CD4-positive, alpha-beta T cell (primary cell): ENCODE results near the gene SERPINI2. TPM values are rescaled to one million over a fixed set of nuclear protein-coding genes. Genes with fewer than 3 reads are reported as not detected.

Experiments used
- ATAC-seq: fragments of 200-7000 bp; cut with Tn5 transposase; one replicate; pipeline ENCODE4 v1.10.0; 2022; ENCODE audit warnings: mild to moderate bottlenecking; ENCODE audit not compliant: poor library complexity
- CTCF ChIA-PET: fragments of 350-600 bp; sonication (Branson Sonifier 250); formaldehyde crosslinking; loops from one replicate; lab custom pipeline; 2021; ENCODE audit warnings: antibody characterized with exemption, inconsistent platforms; lab: Charles Lee
- POLR2A ChIA-PET: fragments of 350-600 bp; sonication (Branson Sonifier 250); formaldehyde crosslinking; loops from one replicate; lab custom pipeline; 2021; ENCODE audit warnings: antibody characterized with exemption, inconsistent platforms; lab: Charles Lee
- DNase-seq, 14 experiments: peaks; one replicate each; pipeline ENCODE4 v3.0.0-alpha.2; 2013 to 2020; ENCODE audit warnings: mixed read lengths in 2 of 14
- H3K27ac ChIP-seq, 2 donors: one replicate each; pipeline versions ENCODE4 v1.5.1 to v1.7.0; 2013; ENCODE audit warnings: low read length in 2 of 2, low read depth in 1 of 2, mild to moderate bottlenecking in 1 of 2
- H3K27me3 ChIP-seq, 2 experiments: 1 replicate in 1 of 2; 2 replicates in 1 of 2; pipeline versions ENCODE4 v1.6.1 to v1.7.0; 2013; ENCODE audit warnings: low read length in 2 of 2, control low read depth in 1 of 2, mild to moderate bottlenecking in 1 of 2, moderate library complexity in 1 of 2; ENCODE audit not compliant: insufficient read depth in 2 of 2, control insufficient read depth in 1 of 2
- H3K36me3 ChIP-seq: one replicate; pipeline ENCODE4 v1.6.1; 2013; ENCODE audit warnings: low read length, control low read depth; ENCODE audit not compliant: insufficient read depth
- H3K4me1 ChIP-seq: one replicate; pipeline ENCODE4 v1.6.1; 2013; ENCODE audit warnings: low read length, control low read depth; ENCODE audit not compliant: insufficient read depth
- H3K4me3 ChIP-seq: one replicate; pipeline ENCODE4 v1.5.1; 2013; ENCODE audit warnings: mild to moderate bottlenecking, low read length, moderate library complexity
- H3K9me3 ChIP-seq, 2 experiments: 1 replicate in 1 of 2; 2 replicates in 1 of 2; pipeline versions ENCODE4 v1.6.1 to v1.7.0; 2013; ENCODE audit warnings: low read length in 2 of 2, mild to moderate bottlenecking in 2 of 2, control low read depth in 1 of 2, moderate library complexity in 1 of 2; ENCODE audit not compliant: control insufficient read depth in 1 of 2, insufficient read depth in 1 of 2
- H3K27ac Mint-ChIP-seq: one replicate; pipeline ENCODE4 v1.8.0; 2020; ENCODE audit warnings: mixed read lengths
- H3K27me3 Mint-ChIP-seq: one replicate; pipeline ENCODE4 v1.8.0; 2021; ENCODE audit warnings: mixed read lengths
- H3K36me3 Mint-ChIP-seq: one replicate; pipeline ENCODE4 v1.8.0; 2021; ENCODE audit warnings: low read depth, mixed read lengths
- H3K4me1 Mint-ChIP-seq: one replicate; pipeline ENCODE4 v1.8.0; 2021; ENCODE audit warnings: low read depth, mixed read lengths
- H3K4me3 Mint-ChIP-seq: one replicate; pipeline ENCODE4 v1.8.0; 2020; ENCODE audit warnings: mild to moderate bottlenecking, mixed read lengths
- H3K9me3 Mint-ChIP-seq: one replicate; pipeline ENCODE4 v1.8.0; 2020; ENCODE audit warnings: mixed read lengths
- CTCF ChIP-seq: fragments of 200-600 bp; IDR thresholded peaks from one replicate; pipeline ENCODE4 v1.8.0; 2022; ENCODE audit warnings: antibody characterized with exemption, mild to moderate bottlenecking
- intact Hi-C, 2 experiments: fragments of 100-400 bp; cut with DNase I in 1 of 2; cut with micrococcal nuclease in 1 of 2; formaldehyde crosslinking; loops; one replicate each; pipeline versions ENCODE4 v1.15.1 to v1.9.0; 2023 to 2025; cut with DNase I, micrococcal nuclease
- total RNA-seq, 174 experiments: library from RNA in 2 of 174; stranded (reverse) in 2 of 174; gene quantifications; one replicate each; pipeline ENCODE4 v1.2.3 and lab custom pipeline; 2021 to 2026

The SERPINI2 gene
- total RNA-seq, 2 experiments from 2014 or later, result not detected

GRCh38 chr3:167507954-167508353 is 34.1 kb upstream of the SERPINI2 start:
- no peaks in the 10 kb centered on the region for H3K36me3 ChIP-seq
- H3K27me3 Mint-ChIP-seq, result no peaks in the 10 kb centered on the region
- no peaks in the 10 kb centered on the region for H3K4me1 ChIP-seq
- ATAC-seq (no peak), DNase-seq (no peak)
- H3K4me1 Mint-ChIP-seq, result no peaks in the 10 kb centered on the region
- H3K36me3 Mint-ChIP-seq, result no peaks in the 10 kb centered on the region
- peaks cover 0 to 6% of the 10 kb centered on the region in 2 experiments for H3K9me3 ChIP-seq
- no peaks in the 10 kb centered on the region for H3K27me3 ChIP-seq
- intact Hi-C loops, result no loop called here
- ChIA-PET CTCF (no interaction called here), POLR2A (no interaction called here)
- no peak overlapping the region for H3K4me3 ChIP-seq
- no peak overlapping the region for H3K27ac ChIP-seq
- no peak overlapping the region for H3K27ac Mint-ChIP-seq
- no peak for TF ChIP-seq CTCF
- H3K4me3 Mint-ChIP-seq, result no peak overlapping the region
- H3K9me3 Mint-ChIP-seq, result no peaks in the 10 kb centered on the region

GRCh38 chr3:167502401-167502800 is 28.6 kb upstream of the SERPINI2 start:
- Histone ChIP-seq H3K9me3 (no peaks in the 10 kb centered on the region), H3K27me3 (no peaks in the 10 kb centered on the region), H3K4me1 (no peaks in the 10 kb centered on the region), H3K27ac (no peak overlapping the region), H3K4me3 (no peak overlapping the region), H3K36me3 (no peaks in the 10 kb centered on the region)
- CTCF ChIA-PET, result interaction anchor here (2.0 kb wide), 1 partner anchor 12 kb away, joined by 7 read pairs; no protein-coding TSS in a partner anchor
- no peaks in the 10 kb centered on the region for H3K9me3 Mint-ChIP-seq
- DNase-seq, result peak in 2 of 14 experiments; percentile 9
- no peak overlapping the region for H3K4me3 Mint-ChIP-seq
- no peaks in the 10 kb centered on the region for H3K36me3 Mint-ChIP-seq
- intact Hi-C loops, result no loop called here
- H3K4me1 Mint-ChIP-seq, result no peaks in the 10 kb centered on the region
- TF ChIP-seq CTCF, result no peak
- no peaks in the 10 kb centered on the region for H3K27me3 Mint-ChIP-seq
- H3K27ac Mint-ChIP-seq, result no peak overlapping the region
- POLR2A ChIA-PET, result no interaction called here
- ATAC-seq, result no peak

GRCh38 chr3:167501941-167502340 is 28.1 kb upstream of the SERPINI2 start:
- no peaks in the 10 kb centered on the region for H3K36me3 Mint-ChIP-seq
- POLR2A ChIA-PET, result no interaction called here
- Histone ChIP-seq H3K36me3 (no peaks in the 10 kb centered on the region), H3K9me3 (no peaks in the 10 kb centered on the region), H3K27me3 (no peaks in the 10 kb centered on the region), H3K27ac (no peak overlapping the region), H3K4me1 (no peaks in the 10 kb centered on the region), H3K4me3 (no peak overlapping the region)
- no peak overlapping the region for H3K27ac Mint-ChIP-seq
- no peak overlapping the region for H3K4me3 Mint-ChIP-seq
- no peaks in the 10 kb centered on the region for H3K4me1 Mint-ChIP-seq
- no peaks in the 10 kb centered on the region for H3K9me3 Mint-ChIP-seq
- intact Hi-C loops, result no loop called here
- no peak for ATAC-seq
- no peaks in the 10 kb centered on the region for H3K27me3 Mint-ChIP-seq
- no peak for DNase-seq
- TF ChIP-seq CTCF, result no peak
- CTCF ChIA-PET, result no interaction called here
